Hematopoietic multipotent progenitor cell treated with erythropoietin and hydrocortisone succinate and interleukin-3 and kit ligand, for 17 days (in vitro differentiated cells): ENCODE data around the gene MAGI2.

Experiments
- DNase-seq: peaks from one replicate; pipeline ENCODE4 v3.0.0-alpha.2; 2015; ENCODE audit warnings: low spot score

Gene MAGI2

GRCh38 chr7:78139335-78139734 is 1314.1 kb downstream of the MAGI2 start:
- DNase-seq: no peak

DNA sequence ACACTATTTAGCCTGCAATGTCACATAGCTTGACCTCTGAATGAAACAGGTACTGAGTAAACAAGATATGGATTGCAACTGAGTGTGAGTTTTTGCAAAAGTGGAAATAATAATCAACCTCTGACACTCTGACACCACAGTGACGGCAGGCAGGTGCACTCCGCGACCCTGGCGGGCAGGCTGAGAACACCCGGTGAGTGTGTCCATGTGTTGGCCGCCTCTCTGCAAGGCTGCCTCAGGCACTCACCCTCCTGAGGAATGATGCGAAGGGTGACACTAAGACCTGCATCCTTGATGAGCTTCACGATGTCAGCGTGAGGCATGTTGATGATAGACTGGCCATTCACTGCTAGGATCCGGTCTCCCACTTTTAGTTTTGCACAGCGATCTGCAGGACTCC is 1318.7 kb downstream of the MAGI2 start:
- no peak for DNase-seq

DNA sequence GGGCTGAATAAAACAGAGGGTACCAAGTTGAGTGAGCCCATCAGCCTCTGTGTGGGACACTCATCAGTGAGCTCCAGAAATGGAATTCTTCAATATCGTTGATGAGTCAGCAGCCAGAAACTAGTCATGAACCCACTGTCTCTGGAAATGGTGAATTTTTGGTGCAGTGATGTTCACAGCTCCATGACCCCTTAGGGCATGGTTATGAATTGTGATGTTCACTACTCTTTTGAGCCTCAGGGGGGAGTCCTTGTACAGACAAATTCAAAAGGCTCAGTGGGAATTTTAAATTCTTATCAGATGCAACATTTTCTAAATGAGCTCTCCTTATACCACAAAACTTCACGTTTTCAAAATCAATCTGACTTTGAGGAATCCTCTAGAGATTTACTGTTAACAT is 1319.2 kb downstream of the MAGI2 start:
- no peak for DNase-seq

DNA sequence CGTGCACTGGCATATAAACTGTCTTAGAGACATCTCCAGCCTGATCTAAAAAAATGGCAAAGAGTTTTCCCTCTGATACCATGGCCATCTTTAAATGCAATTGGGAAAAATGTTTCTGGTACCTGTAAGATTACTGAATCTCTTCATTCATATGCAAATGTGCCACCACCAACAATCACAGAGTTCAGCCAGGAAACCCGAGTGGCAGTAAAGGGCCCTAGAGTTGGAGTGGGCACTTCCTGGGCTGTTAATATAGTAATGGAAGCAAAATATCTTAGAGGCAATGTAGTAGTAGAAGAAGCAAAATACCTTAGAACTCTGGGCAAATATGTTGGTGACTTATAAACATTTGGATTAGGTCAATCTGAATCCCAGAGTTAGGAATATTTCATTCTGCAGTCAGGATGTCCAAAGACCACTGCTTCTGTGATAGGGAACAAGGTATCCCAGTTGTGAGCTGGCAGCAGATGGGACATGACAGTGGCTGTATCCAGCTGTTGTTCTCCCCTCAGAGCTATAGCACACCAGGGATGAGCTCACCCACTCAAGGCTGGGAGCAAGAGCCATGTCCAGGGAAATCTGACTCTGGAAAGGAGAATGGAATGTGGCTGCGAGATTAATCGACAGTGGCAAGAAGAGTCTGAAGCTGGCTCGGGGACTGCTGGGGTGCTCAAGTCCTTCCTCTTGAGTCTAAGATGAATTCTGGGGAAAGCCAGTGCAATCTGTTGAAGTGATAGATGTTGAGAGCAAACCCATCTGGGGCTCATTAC is 1322.8 kb downstream of the MAGI2 start:
- DNase-seq: no peak

GRCh38 chr7:78129865-78130264 is 1323.6 kb downstream of the MAGI2 start:
- DNase-seq: no peak

- DNase-seq: no peak
Observed at GRCh38 chr7:78127009-78127408, 1326.5 kb downstream of the MAGI2 start.

DNA sequence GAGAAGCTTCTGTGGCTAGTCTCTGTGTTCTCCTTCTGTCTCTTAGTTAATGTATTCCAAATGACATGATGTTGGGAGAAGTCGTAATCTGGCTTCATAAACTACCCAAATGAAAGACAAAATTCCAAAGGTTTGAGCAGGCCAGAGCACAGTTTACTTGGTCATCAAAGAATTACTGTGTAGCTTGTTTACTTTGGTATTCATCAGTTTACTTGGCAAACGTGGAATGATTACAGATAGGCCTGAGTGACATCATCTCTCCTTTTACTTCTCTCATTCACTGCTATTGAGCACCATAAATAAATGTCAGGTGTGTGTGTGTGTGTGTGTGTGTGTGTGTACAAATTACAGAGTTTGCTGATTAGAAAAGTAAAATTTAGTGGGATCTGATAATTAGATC is 1327.6 kb downstream of the MAGI2 start:
- DNase-seq: no peak

DNA sequence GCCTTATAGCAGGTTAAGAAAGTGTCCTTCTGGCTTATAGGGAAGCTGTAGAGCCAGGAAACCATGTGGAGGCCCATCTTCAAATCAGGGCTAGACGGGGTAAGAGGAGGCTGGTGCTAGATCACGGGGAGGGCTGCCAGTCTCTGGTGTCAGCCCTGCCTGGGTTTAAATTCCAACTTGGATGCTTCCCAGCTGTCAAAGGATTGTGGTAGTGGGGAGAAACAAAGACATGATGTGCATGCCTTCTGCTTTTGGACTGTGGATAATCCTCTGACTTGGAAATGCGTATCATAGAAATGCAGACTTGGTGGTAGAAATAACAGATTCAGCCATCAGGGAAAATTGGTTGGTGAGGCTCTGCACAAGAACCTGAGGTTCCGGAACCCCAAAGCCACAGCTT is 1329.3 kb downstream of the MAGI2 start:
- no peak for DNase-seq

DNA sequence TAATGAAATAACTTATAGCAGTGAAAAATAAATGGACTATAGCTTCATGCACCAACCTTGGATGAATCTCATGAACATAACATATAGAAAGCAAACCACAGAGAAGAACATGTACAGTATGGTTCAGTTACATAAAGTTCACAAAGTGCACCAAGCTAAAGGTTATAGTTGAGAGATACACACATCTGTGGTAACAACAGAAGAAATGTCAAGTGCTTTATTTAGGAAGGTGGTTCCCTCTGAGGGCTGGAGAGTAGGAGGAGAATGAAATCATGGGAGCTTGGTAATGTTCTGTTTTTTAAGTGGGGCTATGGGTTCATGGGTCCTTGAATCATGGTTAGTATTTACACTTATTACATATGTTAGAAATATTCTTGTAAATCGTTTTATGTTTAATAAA is 1331.6 kb downstream of the MAGI2 start:
- no peak for DNase-seq

GRCh38 chr7:78118470-78118869 is 1335.0 kb downstream of the MAGI2 start:
- no peak for DNase-seq

GRCh38 chr7:78115876-78116275 is 1337.6 kb downstream of the MAGI2 start:
- no peak for DNase-seq

GRCh38 chr7:78114993-78115392 is 1338.5 kb downstream of the MAGI2 start:
- DNase-seq: no peak

DNA sequence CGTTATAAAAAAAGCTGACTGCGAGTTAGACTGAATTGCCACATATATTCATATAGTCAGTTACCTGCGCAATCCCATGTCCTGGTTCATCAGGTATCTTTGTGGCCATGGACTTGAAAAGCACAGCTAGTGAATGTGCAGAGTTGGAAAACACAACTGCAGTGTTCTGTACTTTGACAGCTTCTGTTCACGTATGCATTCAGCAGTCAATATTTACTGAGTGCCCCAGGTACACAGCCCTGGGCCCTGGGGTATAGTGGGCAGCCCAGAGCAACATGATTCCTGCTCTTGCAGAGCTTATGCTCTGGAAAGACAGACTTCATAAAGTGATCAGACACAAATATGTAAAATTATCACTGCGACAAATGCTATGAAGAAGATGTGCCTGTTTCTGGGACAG is 1341.0 kb downstream of the MAGI2 start:
- DNase-seq: no peak

GRCh38 chr7:78111386-78111785 is 1342.1 kb downstream of the MAGI2 start:
- DNase-seq: no peak

DNA sequence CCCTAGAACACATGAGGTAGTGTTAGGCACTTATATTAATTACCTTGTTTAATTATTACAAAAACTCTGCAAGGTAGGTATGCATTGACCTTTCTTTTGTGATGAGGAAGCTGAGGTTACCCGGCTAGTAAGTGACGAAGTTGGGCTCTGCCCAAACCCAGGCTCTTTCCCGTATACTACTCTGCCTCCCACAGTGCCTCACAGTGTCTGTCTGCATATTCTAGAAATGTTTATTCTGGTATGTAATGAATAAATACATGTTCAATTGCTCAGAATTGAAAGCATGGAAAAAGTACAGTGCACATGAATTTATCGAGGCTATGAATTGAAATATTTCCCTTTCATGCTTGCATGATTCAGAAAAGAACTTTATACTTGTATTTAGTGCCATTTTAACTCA is 1350.0 kb downstream of the MAGI2 start:
- no peak for DNase-seq

DNA sequence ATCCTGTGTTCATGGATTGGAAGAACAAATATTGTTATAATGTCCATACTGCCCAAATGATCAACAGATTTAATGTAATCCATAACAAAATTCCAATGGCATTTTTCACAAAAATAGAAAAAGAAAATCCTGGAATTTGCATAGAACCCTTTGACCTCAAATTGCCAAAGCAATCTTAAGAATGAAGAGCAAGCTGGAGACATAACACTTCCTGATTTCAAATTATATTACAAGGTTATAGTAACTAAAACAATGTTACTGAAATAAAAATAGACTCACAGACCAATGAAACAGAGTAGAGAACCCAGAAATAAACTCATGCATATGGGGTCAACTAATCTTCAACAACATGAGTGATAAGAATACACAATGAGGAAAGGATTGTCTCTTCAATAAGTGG is 1352.4 kb downstream of the MAGI2 start:
- DNase-seq: no peak

GRCh38 chr7:78099715-78100394 is 1353.6 kb downstream of the MAGI2 start:
- no peak for DNase-seq

DNA sequence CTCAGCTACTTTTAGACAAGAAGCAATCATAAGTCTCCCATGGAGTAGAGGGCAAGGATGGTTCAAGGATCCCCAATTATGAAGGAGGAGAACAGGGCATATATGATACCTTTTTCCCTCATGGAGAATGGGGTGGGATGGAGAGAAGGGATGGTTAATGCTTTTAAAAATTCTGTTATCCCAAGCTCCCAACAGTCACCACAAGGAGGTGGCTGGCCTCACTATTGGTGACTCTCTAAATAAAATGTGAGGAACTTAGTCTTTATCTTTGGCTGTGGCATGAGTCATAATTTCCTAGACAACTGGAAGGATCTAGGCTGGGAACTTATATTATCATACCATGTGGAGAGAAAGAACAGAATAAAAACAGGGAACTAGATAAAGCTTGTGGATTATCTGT is 1357.9 kb downstream of the MAGI2 start:
- no peak for DNase-seq

DNA sequence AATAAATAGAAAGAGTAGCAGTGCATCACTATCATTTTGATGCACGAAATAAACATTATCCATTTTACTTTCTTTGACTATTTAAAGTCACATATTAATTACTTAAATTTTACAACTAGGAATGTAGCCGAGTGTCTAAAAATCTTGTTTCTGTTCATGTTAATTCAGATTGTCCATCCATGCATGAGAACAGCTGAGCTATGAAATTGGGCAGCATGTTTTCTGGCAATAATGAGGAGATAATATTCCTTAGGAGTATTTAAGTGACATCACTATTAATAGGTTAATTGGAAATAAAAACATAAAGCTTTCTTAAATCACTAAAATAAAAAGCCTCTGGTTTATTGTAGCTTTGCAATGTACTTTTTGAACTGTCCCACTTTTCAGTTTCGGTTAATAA is 1361.1 kb downstream of the MAGI2 start:
- DNase-seq: no peak

GRCh38 chr7:78090616-78091015 is 1362.9 kb downstream of the MAGI2 start:
- no peak for DNase-seq

- no peak for DNase-seq
Observed at GRCh38 chr7:78083476-78084120, 1369.9 kb downstream of the MAGI2 start.

DNA sequence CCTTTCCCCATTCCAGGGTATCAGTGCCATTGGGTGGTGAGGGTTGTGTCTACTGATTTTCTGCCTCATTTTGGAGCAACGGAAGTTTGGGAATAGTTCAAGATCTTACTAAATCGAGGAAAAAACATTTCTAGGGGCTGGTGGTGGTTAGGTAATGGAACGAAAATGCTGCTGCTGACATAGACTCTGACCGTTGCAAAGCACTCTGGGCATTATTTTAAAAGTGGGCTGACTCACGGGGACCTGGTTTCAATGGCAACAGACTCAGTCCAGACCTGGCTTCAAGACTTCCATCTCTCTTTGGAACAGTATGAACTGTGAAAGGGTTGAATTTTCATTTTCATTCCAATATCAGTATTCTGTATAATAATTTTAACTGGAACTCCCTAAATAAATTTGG is 1370.9 kb downstream of the MAGI2 start:
- DNase-seq: no peak

DNA sequence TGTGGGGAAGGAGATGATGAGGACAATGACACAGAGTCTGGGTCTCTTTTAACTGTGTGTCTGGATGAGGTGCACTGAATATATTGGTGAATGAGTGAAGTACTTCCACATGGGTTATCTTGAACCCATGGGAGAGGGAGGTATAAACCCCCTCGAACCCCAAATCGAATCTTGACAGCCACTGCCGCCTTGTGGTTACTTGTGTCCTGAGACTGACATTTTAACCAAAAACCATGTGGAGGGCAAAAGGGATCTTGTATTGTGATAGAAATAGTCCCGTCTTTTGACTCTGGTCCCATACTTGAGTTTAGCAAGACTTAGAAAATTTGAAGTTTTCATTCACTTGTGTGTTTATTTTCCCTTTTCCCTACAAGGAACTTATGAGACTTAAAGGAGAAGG is 1371.6 kb downstream of the MAGI2 start:
- no peak for DNase-seq
